Stomach (tissue), 4 donors: ENCODE results near the gene TMEM44.

Source experiments
- CTCF ChIP-seq, 7 experiments: fragments of 450-650 bp in 4 of 7; fragments of 200-600 bp in 3 of 7; sonication (generic) in 3 of 7; IDR thresholded peaks; one replicate each; pipeline ENCODE4 v1.5.1; 2016 to 2019; ENCODE audit warnings: antibody characterized with exemption in 7 of 7, control low read depth in 2 of 7, mild to moderate bottlenecking in 1 of 7
- EP300 ChIP-seq: sonication (generic); formaldehyde crosslinking; IDR thresholded peaks from one replicate; pipeline ENCODE4 v1.6.1; 2017; ENCODE audit warnings: antibody characterized with exemption

GRCh38 chr3:194584866-194585265, 48.4 kb downstream of the TMEM44 start:
- no peak for TF ChIP-seq EP300
- no peak for TF ChIP-seq CTCF (IDR thresholded peaks at IDR 0.05)
